Neural cell (in vitro differentiated cells): ENCODE data around the gene SCD.

ENCODE experiments used
- CTCF ChIP-seq: fragments of 450-650 bp; IDR thresholded peaks from 2 replicates; pipeline ENCODE4 v1.5.1; 2014; ENCODE audit warnings: antibody characterized with exemption, mild to moderate bottlenecking, moderate library complexity; ENCODE audit not compliant: poor library complexity, severe bottlenecking
- TAF1 ChIP-seq: IDR thresholded peaks from 2 replicates; pipeline ENCODE4 v1.6.1; 2012; ENCODE audit warnings: low read depth

- TF ChIP-seq CTCF (no peak), TAF1 (peak; percentile 60)
Measured at GRCh38 chr10:100346765-100347567, at the start of gene SCD.
